CD4-positive, alpha-beta memory T cell (primary cell): Measurements from ENCODE around the gene ANK2. TPM values are rescaled to one million over a fixed set of nuclear protein-coding genes. Genes with fewer than 3 reads are reported as not detected.
A peak's percentile ranks its signal among the peaks of the same experiment; 100 is the strongest.

Source experiments
- CTCF ChIA-PET: fragments of 350-600 bp; sonication (Branson Sonifier 250); formaldehyde crosslinking; loops from one replicate; lab custom pipeline; 2021; ENCODE audit warnings: inconsistent platforms; ENCODE audit not compliant: partially characterized antibody; lab: Charles Lee
- POLR2A ChIA-PET: fragments of 350-600 bp; sonication (Branson Sonifier 250); formaldehyde crosslinking; loops from one replicate; lab custom pipeline; 2021; ENCODE audit not compliant: partially characterized antibody; lab: Charles Lee
- DNase-seq, 5 donors: peaks; one replicate each; pipeline versions ENCODE4 v3.0.0 to v3.0.0-alpha.2; 2020 to 2022; ENCODE audit warnings: mixed read lengths in 1 of 5
- H3K27ac ChIP-seq: one replicate; pipeline ENCODE4 v1.7.0; 2013; ENCODE audit warnings: low read depth, low read length
- H3K27me3 ChIP-seq: 2 replicates; pipeline ENCODE4 v1.7.0; 2013; ENCODE audit warnings: mild to moderate bottlenecking, low read length, moderate library complexity; ENCODE audit not compliant: insufficient read depth
- H3K36me3 ChIP-seq: 2 replicates; pipeline ENCODE4 v1.7.0; 2013; ENCODE audit warnings: mild to moderate bottlenecking, low read length, moderate library complexity; ENCODE audit not compliant: insufficient read depth
- H3K4me1 ChIP-seq: 2 replicates; pipeline ENCODE4 v1.7.0; 2013; ENCODE audit warnings: mild to moderate bottlenecking, low read length, moderate library complexity; ENCODE audit not compliant: insufficient read depth
- H3K4me3 ChIP-seq, 2 donors: one replicate each; pipeline ENCODE4 v1.7.0; 2013; ENCODE audit warnings: low read length in 2 of 2, mild to moderate bottlenecking in 1 of 2
- H3K9me3 ChIP-seq, 2 donors: one replicate each; pipeline ENCODE4 v1.7.0; 2013; ENCODE audit warnings: low read length in 2 of 2, control low read depth in 1 of 2; ENCODE audit not compliant: control insufficient read depth in 1 of 2
- H3K27ac Mint-ChIP-seq, 7 donors: one replicate each; pipeline ENCODE4 v1.8.0; 2020 to 2021; ENCODE audit warnings: mixed read lengths in 7 of 7, mild to moderate bottlenecking in 6 of 7, inconsistent platforms in 3 of 7, moderate library complexity in 3 of 7
- H3K27me3 Mint-ChIP-seq, 2 donors: one replicate each; pipeline ENCODE4 v1.8.0; 2020 to 2021; ENCODE audit warnings: mixed read lengths in 2 of 2
- H3K36me3 Mint-ChIP-seq, 2 donors: one replicate each; pipeline ENCODE4 v1.8.0; 2020 to 2021; ENCODE audit warnings: mixed read lengths in 2 of 2, inconsistent platforms in 1 of 2, mild to moderate bottlenecking in 1 of 2
- H3K4me1 Mint-ChIP-seq, 4 donors: one replicate each; pipeline ENCODE4 v1.8.0; 2020 to 2021; ENCODE audit warnings: mixed read lengths in 4 of 4, mild to moderate bottlenecking in 1 of 4
- H3K4me3 Mint-ChIP-seq, 8 donors: one replicate each; pipeline ENCODE4 v1.8.0; 2020 to 2021; ENCODE audit warnings: mixed read lengths in 8 of 8, mild to moderate bottlenecking in 7 of 8, moderate library complexity in 6 of 8, inconsistent platforms in 3 of 8
- H3K9me3 Mint-ChIP-seq, 8 donors: one replicate each; pipeline ENCODE4 v1.8.0; 2020 to 2021; ENCODE audit warnings: mixed read lengths in 8 of 8, mild to moderate bottlenecking in 5 of 8, inconsistent platforms in 3 of 8, moderate library complexity in 1 of 8
- intact Hi-C: fragments of 100-400 bp; cut with micrococcal nuclease; formaldehyde crosslinking; loops from one replicate; pipeline ENCODE4 v1.15.1; 2023
- polyA plus RNA-seq, 2 donors: library from polyadenylated mRNA; unstranded; fragments of 300-500 nt; fragmentation: Illumina TruSeq; gene quantifications; one replicate each; pipeline ENCODE4 v1.2.3, GENCODE V29; 2021
- total RNA-seq, 2 experiments: library from RNA; stranded (reverse); gene quantifications; one replicate each; pipeline ENCODE4 v1.2.3, GENCODE V29; 2021

ANK2 gene
- total and polyA plus RNA-seq, 4 experiments from 2014 or later = not detected

- POLR2A ChIA-PET = no interaction called here
Measured at GRCh38 chr4:113260688-113261087, 211.2 kb downstream of the ANK2 start.

GRCh38 chr4:113263274-113263673, 213.8 kb downstream of the ANK2 start:
- H3K36me3 ChIP-seq = no peaks in the 10 kb centered on the region
- ChIA-PET CTCF (no interaction called here), POLR2A (no interaction called here)
- H3K4me3 ChIP-seq = no peak overlapping the region
- no peaks in the 10 kb centered on the region for H3K9me3 ChIP-seq
- no peak overlapping the region for H3K4me3 Mint-ChIP-seq
- H3K4me1 ChIP-seq = no peaks in the 10 kb centered on the region
- H3K36me3 Mint-ChIP-seq = no peaks in the 10 kb centered on the region
- H3K9me3 Mint-ChIP-seq = peaks cover 0 to 4% (median 0%) of the 10 kb centered on the region in 8 donors
- no peak overlapping the region for H3K27ac Mint-ChIP-seq
- H3K27me3 ChIP-seq = no peaks in the 10 kb centered on the region
- H3K27me3 Mint-ChIP-seq = peaks cover 0 to 2% of the 10 kb centered on the region in 2 donors
- H3K27ac ChIP-seq = no peak overlapping the region
- intact Hi-C loops = no loop called here
- DNase-seq = no peak
- H3K4me1 Mint-ChIP-seq = no peaks in the 10 kb centered on the region

More at GRCh38 chr4:113260688-113261087, 211.2 kb downstream of the ANK2 start:
- H3K9me3 Mint-ChIP-seq = no peaks in the 10 kb centered on the region
- H3K4me1 Mint-ChIP-seq = no peaks in the 10 kb centered on the region
- no peaks in the 10 kb centered on the region for H3K27me3 ChIP-seq
- intact Hi-C loops = no loop called here
- no peaks in the 10 kb centered on the region for H3K36me3 Mint-ChIP-seq
- no peak overlapping the region for H3K4me3 ChIP-seq
- no peak for DNase-seq
- CTCF ChIA-PET = no interaction called here
- H3K4me1 ChIP-seq = no peaks in the 10 kb centered on the region
- no peak overlapping the region for H3K4me3 Mint-ChIP-seq
- no peaks in the 10 kb centered on the region for H3K27me3 Mint-ChIP-seq
- H3K27ac Mint-ChIP-seq = no peak overlapping the region
- no peak overlapping the region for H3K27ac ChIP-seq
- no peaks in the 10 kb centered on the region for H3K9me3 ChIP-seq
- no peaks in the 10 kb centered on the region for H3K36me3 ChIP-seq

GRCh38 chr4:113270520-113271319, 221.3 kb downstream of the ANK2 start:
- H3K9me3 ChIP-seq = no peaks in the 10 kb centered on the region
- Mint-ChIP-seq H3K4me3 (no peak overlapping the region), H3K4me1 (no peaks in the 10 kb centered on the region), H3K36me3 (no peaks in the 10 kb centered on the region), H3K27ac (no peak overlapping the region), H3K27me3 (peaks cover 4 to 10% of the 10 kb centered on the region in 2 donors), H3K9me3 (peaks cover 0 to 4% (median 0%) of the 10 kb centered on the region in 8 donors)
- no peaks in the 10 kb centered on the region for H3K4me1 ChIP-seq
- CTCF ChIA-PET = no interaction called here
- POLR2A ChIA-PET = no interaction called here
- no peaks in the 10 kb centered on the region for H3K27me3 ChIP-seq
- DNase-seq = no peak
- H3K4me3 ChIP-seq = no peak overlapping the region
- H3K36me3 ChIP-seq = no peaks in the 10 kb centered on the region
- intact Hi-C loops = loop anchor here (10.0 kb wide), 1 partner anchor 1424 kb away; no protein-coding TSS in a partner anchor
- H3K27ac ChIP-seq = no peak overlapping the region

GRCh38 chr4:113272523-113272922, 223.1 kb downstream of the ANK2 start:
- no peaks in the 10 kb centered on the region for H3K4me1 ChIP-seq
- Mint-ChIP-seq H3K9me3 (no peaks in the 10 kb centered on the region), H3K4me3 (no peak overlapping the region), H3K4me1 (no peaks in the 10 kb centered on the region), H3K27me3 (peaks cover 4 to 15% of the 10 kb centered on the region in 2 donors), H3K36me3 (no peaks in the 10 kb centered on the region), H3K27ac (no peak overlapping the region)
- no peak overlapping the region for H3K4me3 ChIP-seq
- no peaks in the 10 kb centered on the region for H3K36me3 ChIP-seq
- H3K27me3 ChIP-seq = no peaks in the 10 kb centered on the region
- POLR2A ChIA-PET = no interaction called here
- no peak overlapping the region for H3K27ac ChIP-seq
- H3K9me3 ChIP-seq = no peaks in the 10 kb centered on the region
- intact Hi-C loops = loop anchor here (10.0 kb wide), 1 partner anchor 1422 kb away; no protein-coding TSS in a partner anchor
- CTCF ChIA-PET = interaction anchor here (1.3 kb wide), 1 partner anchor 19 kb away, joined by 3 read pairs; no protein-coding TSS in a partner anchor
- DNase-seq = no peak

- DNase-seq = no peak
- H3K4me3 Mint-ChIP-seq = no peak overlapping the region
- H3K27ac Mint-ChIP-seq = no peak overlapping the region
- H3K4me1 ChIP-seq = no peaks in the 10 kb centered on the region
- H3K27me3 Mint-ChIP-seq = peaks cover 4 to 12% of the 10 kb centered on the region in 2 donors
- no peaks in the 10 kb centered on the region for H3K9me3 Mint-ChIP-seq
- H3K27me3 ChIP-seq = no peaks in the 10 kb centered on the region
- H3K4me1 Mint-ChIP-seq = no peaks in the 10 kb centered on the region
- H3K36me3 ChIP-seq = no peaks in the 10 kb centered on the region
- intact Hi-C loops = loop anchor here (10.0 kb wide), 1 partner anchor 1421 kb away; no protein-coding TSS in a partner anchor
- H3K36me3 Mint-ChIP-seq = no peaks in the 10 kb centered on the region
- H3K27ac ChIP-seq = no peak overlapping the region
- POLR2A ChIA-PET = no interaction called here
- CTCF ChIA-PET = no interaction called here
- H3K9me3 ChIP-seq = no peaks in the 10 kb centered on the region
- no peak overlapping the region for H3K4me3 ChIP-seq
Measured at GRCh38 chr4:113273721-113274220, 224.3 kb downstream of the ANK2 start.

GRCh38 chr4:113276464-113277170, 227.2 kb downstream of the ANK2 start:
- intact Hi-C loops = loop anchor here (10.0 kb wide), 1 partner anchor 1418 kb away; no protein-coding TSS in a partner anchor
- Histone ChIP-seq H3K27me3 (no peaks in the 10 kb centered on the region), H3K4me3 (no peak overlapping the region), H3K27ac (no peak overlapping the region), H3K36me3 (no peaks in the 10 kb centered on the region), H3K9me3 (no peaks in the 10 kb centered on the region), H3K4me1 (no peaks in the 10 kb centered on the region)
- H3K27ac Mint-ChIP-seq = no peak overlapping the region
- peaks cover 3 to 9% of the 10 kb centered on the region in 2 donors for H3K27me3 Mint-ChIP-seq
- H3K9me3 Mint-ChIP-seq = no peaks in the 10 kb centered on the region
- no peaks in the 10 kb centered on the region for H3K4me1 Mint-ChIP-seq
- DNase-seq = no peak
- no peak overlapping the region for H3K4me3 Mint-ChIP-seq
- POLR2A ChIA-PET = no interaction called here
- H3K36me3 Mint-ChIP-seq = no peaks in the 10 kb centered on the region
- CTCF ChIA-PET = no interaction called here

GRCh38 chr4:113278324-113278934, 229.0 kb downstream of the ANK2 start:
- H3K27me3 Mint-ChIP-seq = peaks cover 3 to 11% of the 10 kb centered on the region in 2 donors
- Histone ChIP-seq H3K4me3 (no peak overlapping the region), H3K27ac (no peak overlapping the region), H3K27me3 (no peaks in the 10 kb centered on the region), H3K9me3 (no peaks in the 10 kb centered on the region), H3K4me1 (no peaks in the 10 kb centered on the region), H3K36me3 (no peaks in the 10 kb centered on the region)
- intact Hi-C loops = loop anchor here (10.0 kb wide), 1 partner anchor 1416 kb away; no protein-coding TSS in a partner anchor
- ChIA-PET POLR2A (no interaction called here), CTCF (no interaction called here)
- no peak overlapping the region for H3K4me3 Mint-ChIP-seq
- no peak overlapping the region for H3K27ac Mint-ChIP-seq
- DNase-seq = peak in 4 of 5 donors; percentile 24 to 35 (median 33)
- no peaks in the 10 kb centered on the region for H3K4me1 Mint-ChIP-seq
- no peaks in the 10 kb centered on the region for H3K36me3 Mint-ChIP-seq
- no peaks in the 10 kb centered on the region for H3K9me3 Mint-ChIP-seq
